Activated CD4-positive, alpha-beta T cell treated with anti-CD3 and anti-CD28 coated beads, Interleukin-2, amount 50 U/mL, for 24 hours (primary cell): ENCODE data around the gene PARP14.
"Not testable (repeated sequence)": the region's sequence is repeated elsewhere in the genome, so short reads cannot be mapped to it uniquely, and the experiment has no call there.

Experiments
- DNase-seq, 2 donors: peaks; one replicate each; pipeline ENCODE4 v3.0.0-alpha.2; 2020; ENCODE audit warnings: low read depth in 1 of 2, low spot score in 1 of 2

PARP14 gene

GRCh38 chr3:122676759-122677158 is 3.9 kb upstream of the PARP14 start:
- no peak for DNase-seq

GRCh38 chr3:122677216-122677615 is 3.4 kb upstream of the PARP14 start:
- no peak for DNase-seq

GRCh38 chr3:122678506-122678905 is 2.1 kb upstream of the PARP14 start:
- no peak for DNase-seq

- DNase-seq = peak; percentile 55 to 79
Measured at GRCh38 chr3:122679085-122679881, 1.4 kb upstream of the PARP14 start.

GRCh38 chr3:122679882-122680474 is 661 bp upstream of the PARP14 start:
- no peak for DNase-seq

GRCh38 chr3:122681284-122681973 is 790 bp downstream of the PARP14 start:
- no peak for DNase-seq

- DNase-seq = no peak
Measured at GRCh38 chr3:122681974-122682409, 1.4 kb downstream of the PARP14 start.

GRCh38 chr3:122682778-122683411 is 2.3 kb downstream of the PARP14 start:
- not testable (repeated sequence) for DNase-seq

GRCh38 chr3:122687298-122687697 is 6.7 kb downstream of the PARP14 start:
- DNase-seq = no peak

- no peak for DNase-seq
Measured at GRCh38 chr3:122688996-122689395, 8.4 kb downstream of the PARP14 start.

- no peak for DNase-seq
Measured at GRCh38 chr3:122689587-122689986, 8.9 kb downstream of the PARP14 start.

GRCh38 chr3:122690096-122690495 is 9.5 kb downstream of the PARP14 start:
- no peak for DNase-seq

- DNase-seq = no peak
Measured at GRCh38 chr3:122691195-122691594, 10.6 kb downstream of the PARP14 start.

GRCh38 chr3:122692674-122693073 is 12.0 kb downstream of the PARP14 start:
- DNase-seq = no peak

GRCh38 chr3:122694966-122695365 is 14.3 kb downstream of the PARP14 start:
- DNase-seq = no peak

- DNase-seq = no peak
Measured at GRCh38 chr3:122695927-122696561, 15.4 kb downstream of the PARP14 start.

GRCh38 chr3:122697952-122698620 is 17.4 kb downstream of the PARP14 start:
- no peak for DNase-seq

GRCh38 chr3:122700193-122700592 is 19.6 kb downstream of the PARP14 start:
- no peak for DNase-seq

GRCh38 chr3:122705379-122705778 is 24.7 kb downstream of the PARP14 start:
- no peak for DNase-seq

GRCh38 chr3:122710616-122711251 is 30.1 kb downstream of the PARP14 start:
- not testable (repeated sequence) for DNase-seq
